Fibroblast of villous mesenchyme (primary cell): ENCODE measurements around the gene SLC34A3. TPM values are rescaled to one million over a fixed set of nuclear protein-coding genes. Genes with fewer than 3 reads are reported as not detected.

ENCODE experiments used
- DNase-seq: peaks from one replicate; pipeline ENCODE4 v3.0.0-alpha.2; 2010; ENCODE audit warnings: low read depth
- H3K4me3 ChIP-seq: 2 replicates; pipeline ENCODE4 v1.5.1; 2011; ENCODE audit warnings: low read depth, mild to moderate bottlenecking, low read length
- CTCF ChIP-seq: IDR thresholded peaks from 2 replicates; pipeline ENCODE4 v1.5.1; 2012; ENCODE audit warnings: low read depth, mild to moderate bottlenecking, low read length; ENCODE audit not compliant: insufficient read depth
- total RNA-seq: library from RNA; depleted of rRNA; stranded (reverse); fragments of >200 nt; gene quantifications from 2 replicates; pipeline ENCODE4 v1.2.3, GENCODE V29; 2012

The SLC34A3 gene
- total RNA-seq, 1 donor, result not detected

GRCh38 chr9:137270929-137271695 is 40.4 kb downstream of the SLC34A3 start:
- no peak for DNase-seq

GRCh38 chr9:137271696-137272076 is 41.0 kb downstream of the SLC34A3 start:
- H3K4me3 ChIP-seq, result no peak overlapping the region
- DNase-seq, result no peak
- TF ChIP-seq CTCF, result no peak

More at GRCh38 chr9:137270929-137271695, 40.4 kb downstream of the SLC34A3 start:
- no peak overlapping the region for H3K4me3 ChIP-seq
- TF ChIP-seq CTCF, result no peak

- DNase-seq, result no peak
- no peak overlapping the region for H3K4me3 ChIP-seq
- TF ChIP-seq CTCF, result no peak
These were observed 41.8 kb downstream of the SLC34A3 start for GRCh38 chr9:137272241-137273094.

- no peak for TF ChIP-seq CTCF
- DNase-seq, result no peak
- no peak overlapping the region for H3K4me3 ChIP-seq
These were observed 42.4 kb downstream of the SLC34A3 start for GRCh38 chr9:137273095-137273490.

GRCh38 chr9:137273611-137274320 is 43.1 kb downstream of the SLC34A3 start:
- DNase-seq, result no peak
- no peak overlapping the region for H3K4me3 ChIP-seq
- TF ChIP-seq CTCF, result no peak

GRCh38 chr9:137275203-137275587 is 44.5 kb downstream of the SLC34A3 start:
- no peak for TF ChIP-seq CTCF
- no peak for DNase-seq
- H3K4me3 ChIP-seq, result no peak overlapping the region
